Right lobe of liver (tissue), 6 donors: ENCODE results near the gene BTBD1. TPM values are rescaled to one million over a fixed set of nuclear protein-coding genes. Genes with fewer than 3 reads are reported as not detected.

Experiments used
- ATAC-seq, 4 donors: fragments of 200-7000 bp; cut with Tn5 transposase; one replicate each; pipeline ENCODE4 v1.9.1; 2020; ENCODE audit warnings: mild to moderate bottlenecking in 4 of 4, moderate library complexity in 4 of 4
- DNase-seq, 3 donors: peaks; one replicate each; pipeline ENCODE4 v3.0.0-alpha.2; 2020
- H3K27ac ChIP-seq, 3 donors: fragments of 200-600 bp; one replicate each; pipeline ENCODE4 v1.8.0; 2022
- H3K27me3 ChIP-seq, 2 donors: fragments of 200-600 bp; one replicate each; pipeline ENCODE4 v1.8.0; 2022
- H3K36me3 ChIP-seq, 4 donors: fragments of 200-600 bp; sonication (generic) in 1 of 4; one replicate each; pipeline versions ENCODE4 v1.5.1 to v1.8.0; 2017 to 2022; ENCODE audit warnings: control low read depth in 1 of 4
- H3K4me1 ChIP-seq, 4 donors: fragments of 200-600 bp; sonication (generic) in 1 of 4; one replicate each; pipeline versions ENCODE4 v1.5.1 to v1.8.0; 2017 to 2022; ENCODE audit warnings: control low read depth in 1 of 4
- H3K4me3 ChIP-seq, 3 donors: fragments of 200-600 bp; one replicate each; pipeline ENCODE4 v1.8.0; 2022
- H3K9me3 ChIP-seq, 4 donors: fragments of 200-600 bp; sonication (generic) in 1 of 4; one replicate each; pipeline versions ENCODE4 v1.5.1 to v1.8.0; 2017 to 2022; ENCODE audit warnings: control low read depth in 1 of 4
- POLR2A ChIP-seq: fragments of 450-650 bp; IDR thresholded peaks from one replicate; pipeline ENCODE4 v1.6.1; 2017; ENCODE audit warnings: antibody characterized with exemption, mild to moderate bottlenecking
- WGBS: methylation state at CpG from one replicate; pipeline ENCODE4 v1.1.6; 2018; ENCODE audit warnings: low coverage, low lambda C conversion rate; ENCODE audit not compliant: insufficient coverage; ENCODE audit errors: missing lambda C conversion rate; 5-methylcytosine and 5-hydroxymethylcytosine counted together
- intact Hi-C, 2 donors: fragments of 100-400 bp; cut with DNase I; formaldehyde crosslinking; loops; one replicate each; pipeline versions ENCODE4 v1.11.2 to v1.14.1; 2022
- microRNA-seq, 2 donors: library from miRNA; unstranded; fragments of <30 nt; microRNA quantifications; one replicate each; pipeline ENCODE4, GENCODE V29; 2019 to 2020
- small RNA-seq, 2 experiments: library from RNA; depleted of rRNA; stranded (forward); fragments of <200 nt; gene quantifications; one replicate each; pipeline ENCODE3, GENCODE V24; 2016
- total RNA-seq, 6 experiments: library from RNA; depleted of rRNA in 2 of 6; stranded (reverse); fragments of >200 nt in 2 of 6; fragmentation: NEBNext Ultra II Directional in 3 of 6; extraction: Animal tissue kit (Norgen Biotek cat#: 25700) in 3 of 6; gene quantifications; one replicate each; pipeline versions ENCODE4 v1.1.0 to v1.2.4, GENCODE V29; 2016 to 2023
- TF ChIP-seq, protein P1 (sequence below), 4 donors: fragments of 200-600 bp in 3 of 4; fragments of 450-650 bp in 1 of 4; IDR thresholded peaks; one replicate each; pipeline versions ENCODE4 v1.5.1 to v1.8.0; 2016 to 2022; ENCODE audit warnings: antibody characterized with exemption in 4 of 4, mild to moderate bottlenecking in 2 of 4
- donor health status: DM: no; HTN: yes; CAD: no.
- donor health status: DM: no; HTN: no; CAD: no.
- donor health status: DM: no; HTN: no; CAD: no.
- donor health status: DM: no; HTN: yes; CAD: no.
- donor health status: DM: no; HTN: yes; CAD: no.

Gene BTBD1
- total RNA-seq, 6 experiments from 2014 or later, result 15.7 to 49.9 (median 24.2) TPM

DNA sequence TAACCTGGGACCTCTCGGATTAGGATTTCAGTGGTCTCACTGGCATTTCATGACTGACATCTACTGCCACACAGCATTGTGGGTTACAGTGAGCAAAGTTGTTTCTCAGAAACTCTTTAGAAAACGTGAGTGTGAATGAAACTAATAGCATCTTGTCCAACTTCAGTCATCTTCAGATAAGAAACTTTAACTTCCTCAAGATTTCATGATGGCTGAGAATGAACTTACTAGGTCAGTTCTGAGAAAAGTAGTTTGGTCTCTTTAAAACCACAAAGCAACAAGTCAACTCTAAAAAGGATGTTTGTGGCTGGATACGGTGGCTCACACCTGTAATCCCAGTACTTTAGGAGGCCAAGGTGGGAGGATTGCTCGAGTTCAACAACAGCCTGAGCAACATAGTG lies 100.4 kb downstream of the BTBD1 start:
- TF ChIP-seq POLR2A, result no peak
- TF ChIP-seq, protein P1, sequence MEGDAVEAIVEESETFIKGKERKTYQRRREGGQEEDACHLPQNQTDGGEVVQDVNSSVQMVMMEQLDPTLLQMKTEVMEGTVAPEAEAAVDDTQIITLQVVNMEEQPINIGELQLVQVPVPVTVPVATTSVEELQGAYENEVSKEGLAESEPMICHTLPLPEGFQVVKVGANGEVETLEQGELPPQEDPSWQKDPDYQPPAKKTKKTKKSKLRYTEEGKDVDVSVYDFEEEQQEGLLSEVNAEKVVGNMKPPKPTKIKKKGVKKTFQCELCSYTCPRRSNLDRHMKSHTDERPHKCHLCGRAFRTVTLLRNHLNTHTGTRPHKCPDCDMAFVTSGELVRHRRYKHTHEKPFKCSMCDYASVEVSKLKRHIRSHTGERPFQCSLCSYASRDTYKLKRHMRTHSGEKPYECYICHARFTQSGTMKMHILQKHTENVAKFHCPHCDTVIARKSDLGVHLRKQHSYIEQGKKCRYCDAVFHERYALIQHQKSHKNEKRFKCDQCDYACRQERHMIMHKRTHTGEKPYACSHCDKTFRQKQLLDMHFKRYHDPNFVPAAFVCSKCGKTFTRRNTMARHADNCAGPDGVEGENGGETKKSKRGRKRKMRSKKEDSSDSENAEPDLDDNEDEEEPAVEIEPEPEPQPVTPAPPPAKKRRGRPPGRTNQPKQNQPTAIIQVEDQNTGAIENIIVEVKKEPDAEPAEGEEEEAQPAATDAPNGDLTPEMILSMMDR (IDR thresholded peaks at IDR 0.05), result no peak
- Histone ChIP-seq H3K36me3 (no peaks in the 10 kb centered on the region), H3K27ac (no peak overlapping the region), H3K4me1 (peaks cover 0 to 18% (median 9%) of the 10 kb centered on the region in 4 donors), H3K4me3 (no peak overlapping the region), H3K9me3 (no peaks in the 10 kb centered on the region), H3K27me3 (no peaks in the 10 kb centered on the region)
- 64% methylated on average over 4 of the region's 4 CpGs for WGBS
- intact Hi-C loops, result no loop called here
- no peak for DNase-seq
- no peak for ATAC-seq

Small RNA genes within 50 kb of the gene (microRNA-seq; reads per million reads assigned to microRNA genes)
- gene MIR4515, result 0 reads per million in 2 donors

Small RNA genes within 50 kb of the gene (small RNA-seq; reads per million reads assigned to genes)
- gene MIR4515, result 0 reads per million in 2 experiments

Other genes starting within 250 kb of the BTBD1 start
- 10 to 100 TPM; 16.8 to 66.2 (median 60.7) TPM for gene HOMER2, start 114.5 kb downstream of the BTBD1 start, total RNA-seq
- gene RAMAC, start 81.0 kb downstream of the BTBD1 start, total RNA-seq, result 10 to 100 TPM in 5 of 6 experiments, 1 to 10 TPM in 1; 8.1 to 13.5 (median 11.5) TPM
- gene C15orf40, start 55.6 kb downstream of the BTBD1 start, total RNA-seq, result 10 to 100 TPM in 1 of 6 experiments, 1 to 10 TPM in 5; 7.1 to 10.7 (median 8.6) TPM
- gene TM6SF1, start 40.4 kb upstream of the BTBD1 start, total RNA-seq, result 1 to 10 TPM in 3 of 6 experiments, under 1 TPM in 3; 0.77 to 1.8 (median 1.1) TPM
- gene HDGFL3, start 140.6 kb upstream of the BTBD1 start, total RNA-seq, result 1 to 10 TPM in 4 of 6 experiments, under 1 TPM in 2; 0.70 to 3.3 (median 1.7) TPM
- gene BNC1, start 217.4 kb upstream of the BTBD1 start, total RNA-seq, result under 1 TPM in 3 of 6 experiments, not detected in 3; 0.12 to 0.31 (median 0.14) TPM